ENCODE results near the gene SLC6A3. TPM values are rescaled to one million over a fixed set of nuclear protein-coding genes. Genes with fewer than 3 reads are reported as not detected.

The SLC6A3 gene
- total and polyA plus RNA-seq, 7 donors, result under 0.01 to 0.01 TPM; not detected in 5

- no peak overlapping the region for H3K27ac ChIP-seq
- no peaks in the 10 kb centered on the region for H3K9me3 ChIP-seq
- no peaks in the 10 kb centered on the region for H3K4me1 ChIP-seq
- H3K27me3 ChIP-seq (ENCODE audit: insufficient read depth in 3 of 3, low read length in 2 of 3), result peaks cover 0 to 25% (median 0%) of the 10 kb centered on the region in 3 donors
- DNase-seq (no peak), ATAC-seq (no peak)
- H3K36me3 ChIP-seq (ENCODE audit: insufficient read depth in 1 of 2, low read depth in 1 of 2), result no peaks in the 10 kb centered on the region
- WGBS, 3 donors, result 77 to 82% (median 78%) methylated on average over 13 of the region's 13 CpGs
- intact Hi-C loops (cut with DNase I), result no loop called here
- TF ChIP-seq, protein P1, sequence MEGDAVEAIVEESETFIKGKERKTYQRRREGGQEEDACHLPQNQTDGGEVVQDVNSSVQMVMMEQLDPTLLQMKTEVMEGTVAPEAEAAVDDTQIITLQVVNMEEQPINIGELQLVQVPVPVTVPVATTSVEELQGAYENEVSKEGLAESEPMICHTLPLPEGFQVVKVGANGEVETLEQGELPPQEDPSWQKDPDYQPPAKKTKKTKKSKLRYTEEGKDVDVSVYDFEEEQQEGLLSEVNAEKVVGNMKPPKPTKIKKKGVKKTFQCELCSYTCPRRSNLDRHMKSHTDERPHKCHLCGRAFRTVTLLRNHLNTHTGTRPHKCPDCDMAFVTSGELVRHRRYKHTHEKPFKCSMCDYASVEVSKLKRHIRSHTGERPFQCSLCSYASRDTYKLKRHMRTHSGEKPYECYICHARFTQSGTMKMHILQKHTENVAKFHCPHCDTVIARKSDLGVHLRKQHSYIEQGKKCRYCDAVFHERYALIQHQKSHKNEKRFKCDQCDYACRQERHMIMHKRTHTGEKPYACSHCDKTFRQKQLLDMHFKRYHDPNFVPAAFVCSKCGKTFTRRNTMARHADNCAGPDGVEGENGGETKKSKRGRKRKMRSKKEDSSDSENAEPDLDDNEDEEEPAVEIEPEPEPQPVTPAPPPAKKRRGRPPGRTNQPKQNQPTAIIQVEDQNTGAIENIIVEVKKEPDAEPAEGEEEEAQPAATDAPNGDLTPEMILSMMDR (IDR thresholded peaks at IDR 0.05), result no peak
- H3K4me3 ChIP-seq, result no peak overlapping the region
Observed at GRCh38 chr5:1371218-1371971, 73.8 kb downstream of the SLC6A3 start.

- H3K36me3 ChIP-seq (ENCODE audit: insufficient read depth in 1 of 2, low read depth in 1 of 2), result no peaks in the 10 kb centered on the region
- intact Hi-C loops (cut with DNase I), result no loop called here
Observed at GRCh38 chr5:1370006-1370405, 75.2 kb downstream of the SLC6A3 start.

DNA sequence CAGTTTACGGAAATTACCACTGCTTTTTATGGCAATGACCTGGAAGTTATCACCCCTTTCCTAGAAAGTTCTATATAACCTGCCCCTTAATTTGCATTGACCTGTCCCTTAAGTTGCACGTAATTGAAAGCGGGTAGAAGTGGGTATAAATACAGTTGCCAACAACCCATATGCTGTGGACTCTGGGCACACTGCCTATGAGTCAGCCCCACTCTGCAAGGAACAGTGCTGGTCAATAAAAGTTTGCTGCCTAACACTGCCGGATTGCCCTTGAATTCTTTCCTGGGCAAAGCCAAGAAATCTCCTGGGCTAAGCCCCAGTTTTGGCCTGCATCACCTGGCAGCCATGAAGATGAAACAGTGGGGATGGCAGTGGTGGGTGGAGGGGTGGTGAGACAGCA, 76.5 kb downstream of the SLC6A3 start:
- H3K4me3 ChIP-seq, result no peak overlapping the region
- H3K9me3 ChIP-seq, result no peaks in the 10 kb centered on the region
- H3K27ac ChIP-seq, result no peak overlapping the region
- WGBS, 3 donors, result 44 to 53% (median 53%) methylated on average over 4 of the region's 4 CpGs
- no peak for ATAC-seq
- H3K4me1 ChIP-seq, result no peaks in the 10 kb centered on the region
- intact Hi-C loops (cut with DNase I), result no loop called here
- H3K27me3 ChIP-seq (ENCODE audit: insufficient read depth in 3 of 3, low read length in 2 of 3), result peaks cover 0 to 36% (median 2%) of the 10 kb centered on the region in 3 donors
- no peak for DNase-seq
- H3K36me3 ChIP-seq (ENCODE audit: insufficient read depth in 1 of 2, low read depth in 1 of 2), result no peaks in the 10 kb centered on the region
- TF ChIP-seq, protein P1 (IDR thresholded peaks at IDR 0.05), result no peak

More at GRCh38 chr5:1370006-1370405, 75.2 kb downstream of the SLC6A3 start:
- H3K4me1 ChIP-seq, result no peaks in the 10 kb centered on the region
- peaks cover 0 to 24% (median 0%) of the 10 kb centered on the region in 3 donors for H3K27me3 ChIP-seq (ENCODE audit: insufficient read depth in 3 of 3, low read length in 2 of 3)
- H3K4me3 ChIP-seq, result no peak overlapping the region
- ATAC-seq, result no peak
- H3K9me3 ChIP-seq, result no peaks in the 10 kb centered on the region
- 75 to 85% (median 78%) methylated on average over 7 of the region's 7 CpGs for WGBS, 3 donors
- TF ChIP-seq, protein P1 (IDR thresholded peaks at IDR 0.05), result no peak
- DNase-seq, result no peak
- H3K27ac ChIP-seq, result no peak overlapping the region

GRCh38 chr5:1368236-1368635, 77.0 kb downstream of the SLC6A3 start:
- DNase-seq, result no peak
- Histone ChIP-seq H3K36me3 (ENCODE audit: insufficient read depth in 1 of 2, low read depth in 1 of 2) (no peaks in the 10 kb centered on the region), H3K27me3 (ENCODE audit: insufficient read depth in 3 of 3, low read length in 2 of 3) (peaks cover 0 to 42% (median 5%) of the 10 kb centered on the region in 3 donors), H3K27ac (no peak overlapping the region), H3K4me1 (no peaks in the 10 kb centered on the region), H3K9me3 (no peaks in the 10 kb centered on the region), H3K4me3 (no peak overlapping the region)
- 76 to 82% (median 76%) methylated on average over 7 of the region's 7 CpGs for WGBS, 3 donors
- intact Hi-C loops (cut with DNase I), result no loop called here
- ATAC-seq, result no peak
- TF ChIP-seq, protein P1 (IDR thresholded peaks at IDR 0.05), result no peak
